Activated naive CD4-positive, alpha-beta T cell treated with anti-CD3 and anti-CD28 coated beads for 36 hours (primary cell): ENCODE measurements around the gene ZSWIM9. TPM values are rescaled to one million over a fixed set of nuclear protein-coding genes. Genes with fewer than 3 reads are reported as not detected.

Source experiments
- CTCF ChIA-PET: fragments of 350-600 bp; sonication (Branson Sonifier 250); formaldehyde crosslinking; loops from one replicate; lab custom pipeline; 2021; ENCODE audit warnings: antibody characterized with exemption; lab: Charles Lee
- DNase-seq: peaks from one replicate; pipeline ENCODE4 v3.0.0-alpha.2; 2020
- H3K27ac Mint-ChIP-seq: one replicate; pipeline ENCODE4 v1.8.0; 2021; ENCODE audit warnings: mild to moderate bottlenecking, mixed read lengths
- H3K27me3 Mint-ChIP-seq: one replicate; pipeline ENCODE4 v1.8.0; 2021; ENCODE audit warnings: low read depth, mixed read lengths
- H3K36me3 Mint-ChIP-seq: one replicate; pipeline ENCODE4 v1.8.0; 2021; ENCODE audit warnings: low read depth, mixed read lengths
- H3K4me1 Mint-ChIP-seq: one replicate; pipeline ENCODE4 v1.8.0; 2021; ENCODE audit warnings: low read depth, mixed read lengths
- H3K4me3 Mint-ChIP-seq: one replicate; pipeline ENCODE4 v1.8.0; 2021; ENCODE audit warnings: mild to moderate bottlenecking, moderate library complexity, mixed read lengths
- H3K9me3 Mint-ChIP-seq: one replicate; pipeline ENCODE4 v1.8.0; 2021; ENCODE audit warnings: mixed read lengths
- intact Hi-C: fragments of 100-400 bp; cut with micrococcal nuclease; formaldehyde crosslinking; loops from one replicate; pipeline ENCODE4 v1.15.1; 2023
- total RNA-seq, 2 experiments: library from RNA; stranded (reverse); gene quantifications; one replicate each; pipeline ENCODE4 v1.2.3, GENCODE V29; 2021

The ZSWIM9 gene
- 1 to 10 TPM; 6.1 to 6.7 TPM for total RNA-seq

- CTCF ChIA-PET = interaction anchor here (0.7 to 1.1 kb wide), 2 partner anchors 90 to 232 kb away, joined by 3 to 5 read pairs; no protein-coding TSS in a partner anchor
- no peaks in the 10 kb centered on the region for H3K27me3 Mint-ChIP-seq
- peaks cover 31% of the 10 kb centered on the region for H3K4me1 Mint-ChIP-seq
- intact Hi-C loops = loop anchor here (1.0 to 5.0 kb wide), 7 partner anchors 34 to 577 kb away; partner anchors contain the start of genes CARD8, CYTH2, GRWD1 and IZUMO1
- H3K36me3 Mint-ChIP-seq = peaks cover 18% of the 10 kb centered on the region
- H3K9me3 Mint-ChIP-seq = no peaks in the 10 kb centered on the region
- peak; percentile 93 for DNase-seq
- peak within 1 kb of the TSS; percentile 90 for H3K4me3 Mint-ChIP-seq
- H3K27ac Mint-ChIP-seq = peak within 1 kb of the TSS; percentile 97
Measured at GRCh38 chr19:48169939-48170803, at the start of gene ZSWIM9, which contains the start of gene LIG1. Gene ZSWIM9 (plus strand): TSS chr19:48170680. CDS start chr19:48171803, 1,123 bp downstream. Gene LIG1 (minus strand): TSS chr19:48170344. CDS start chr19:48165566, 4,778 bp downstream.

DNA sequence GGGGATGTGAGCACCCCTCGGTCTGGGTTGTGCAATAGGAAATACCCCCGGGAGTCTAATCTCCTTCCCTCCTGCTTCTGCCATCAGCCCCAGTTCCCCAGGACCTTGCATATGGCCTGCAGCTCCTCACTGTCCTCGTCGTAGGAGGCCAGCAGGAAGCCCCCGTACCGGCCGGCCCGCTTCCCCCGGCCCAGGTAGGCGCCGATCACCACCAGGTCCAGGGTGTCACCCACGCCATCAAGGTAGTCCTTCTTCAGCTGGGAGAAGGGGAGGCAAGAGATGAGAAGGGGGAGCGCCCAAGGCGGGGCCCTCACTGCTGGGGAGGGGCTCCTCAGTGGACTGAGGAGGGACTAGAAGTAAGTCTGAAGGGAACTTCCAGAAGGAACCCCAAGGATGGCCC, 49.4 kb upstream of the ZSWIM9 start:
- Mint-ChIP-seq H3K4me3 (no peak overlapping the region), H3K9me3 (no peaks in the 10 kb centered on the region), H3K36me3 (peaks cover 53% of the 10 kb centered on the region), H3K27me3 (no peaks in the 10 kb centered on the region), H3K27ac (no peak overlapping the region), H3K4me1 (peaks cover 16% of the 10 kb centered on the region)
- DNase-seq = no peak
- CTCF ChIA-PET = no interaction called here
- intact Hi-C loops = no loop called here

GRCh38 chr19:48121909-48122371, 48.5 kb upstream of the ZSWIM9 start:
- peak; percentile 31 for DNase-seq
- Mint-ChIP-seq H3K27ac (peak overlapping the region; percentile 39), H3K9me3 (no peaks in the 10 kb centered on the region), H3K4me3 (no peak overlapping the region), H3K36me3 (peaks cover 55% of the 10 kb centered on the region), H3K4me1 (peaks cover 16% of the 10 kb centered on the region), H3K27me3 (no peaks in the 10 kb centered on the region)
- intact Hi-C loops = no loop called here
- CTCF ChIA-PET = interaction anchor here (0.7 to 0.9 kb wide), 2 partner anchors 19 to 31 kb away, joined by 3 read pairs; no protein-coding TSS in a partner anchor

GRCh38 chr19:48122421-48122820, 48.1 kb upstream of the ZSWIM9 start:
- Mint-ChIP-seq H3K36me3 (peaks cover 57% of the 10 kb centered on the region), H3K9me3 (no peaks in the 10 kb centered on the region), H3K27ac (peak overlapping the region; percentile 39), H3K4me3 (no peak overlapping the region), H3K27me3 (no peaks in the 10 kb centered on the region), H3K4me1 (peaks cover 16% of the 10 kb centered on the region)
- intact Hi-C loops = no loop called here
- CTCF ChIA-PET = interaction anchor here (0.9 kb wide), 1 partner anchor 30 kb away, joined by 3 read pairs; no protein-coding TSS in a partner anchor
- DNase-seq = no peak

DNA sequence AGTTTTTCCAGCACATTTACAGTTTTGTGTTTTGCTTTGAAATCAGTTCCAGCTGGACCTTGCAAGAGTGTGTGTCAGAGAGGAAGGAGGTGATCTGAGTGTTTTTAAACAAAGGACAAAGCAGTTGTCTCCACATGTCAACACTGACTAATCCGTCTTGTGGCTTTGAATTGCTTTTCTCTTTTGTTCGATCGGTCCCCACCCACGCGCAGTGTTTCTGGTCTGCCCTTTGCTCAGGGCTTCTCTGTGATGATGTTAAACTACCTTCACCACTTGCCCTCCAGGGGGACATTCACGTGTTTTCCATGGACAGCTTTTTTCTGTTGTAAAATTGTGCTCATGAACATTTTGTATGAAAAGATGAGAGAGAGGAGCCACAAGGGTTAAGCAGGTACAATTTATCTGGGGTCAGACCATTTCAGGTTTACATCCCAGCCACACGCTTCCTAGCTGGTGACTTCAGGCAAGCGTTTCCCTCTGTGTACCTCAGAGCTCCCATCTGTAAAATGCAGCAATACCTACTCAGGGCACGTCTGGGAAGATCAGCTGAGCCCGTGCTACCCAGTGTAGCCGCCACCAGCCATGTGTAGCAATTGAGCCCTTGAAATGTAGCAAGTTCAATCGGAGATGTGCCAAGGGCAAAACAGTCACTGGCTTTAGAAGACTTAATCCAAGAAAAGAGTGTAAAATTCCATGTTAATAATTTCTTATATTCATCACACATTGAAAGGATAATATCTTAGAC, 46.4 kb upstream of the ZSWIM9 start:
- Mint-ChIP-seq H3K9me3 (no peaks in the 10 kb centered on the region), H3K4me3 (no peak overlapping the region), H3K4me1 (peaks cover 12% of the 10 kb centered on the region), H3K27ac (no peak overlapping the region), H3K27me3 (no peaks in the 10 kb centered on the region), H3K36me3 (peaks cover 63% of the 10 kb centered on the region)
- CTCF ChIA-PET = interaction anchor here (0.6 kb wide), 2 partner anchors 16 to 197 kb away, joined by 3 to 4 read pairs; no protein-coding TSS in a partner anchor
- intact Hi-C loops = no loop called here
- peak; percentile 34 for DNase-seq

- Mint-ChIP-seq H3K9me3 (no peaks in the 10 kb centered on the region), H3K27me3 (no peaks in the 10 kb centered on the region), H3K36me3 (peaks cover 66% of the 10 kb centered on the region), H3K4me3 (no peak overlapping the region), H3K4me1 (peaks cover 5% of the 10 kb centered on the region), H3K27ac (no peak overlapping the region)
- CTCF ChIA-PET = no interaction called here
- DNase-seq = no peak
- intact Hi-C loops = no loop called here
Measured at GRCh38 chr19:48127561-48127960, 42.9 kb upstream of the ZSWIM9 start.

GRCh38 chr19:48133094-48133493, 37.4 kb upstream of the ZSWIM9 start:
- no peaks in the 10 kb centered on the region for H3K4me1 Mint-ChIP-seq
- DNase-seq = no peak
- CTCF ChIA-PET = interaction anchor here (0.6 kb wide), 1 partner anchor 1470 kb away, joined by 3 read pairs; no protein-coding TSS in a partner anchor
- H3K27ac Mint-ChIP-seq = no peak overlapping the region
- H3K9me3 Mint-ChIP-seq = no peaks in the 10 kb centered on the region
- H3K27me3 Mint-ChIP-seq = no peaks in the 10 kb centered on the region
- H3K4me3 Mint-ChIP-seq = no peak overlapping the region
- intact Hi-C loops = no loop called here
- H3K36me3 Mint-ChIP-seq = peaks cover 46% of the 10 kb centered on the region

DNA sequence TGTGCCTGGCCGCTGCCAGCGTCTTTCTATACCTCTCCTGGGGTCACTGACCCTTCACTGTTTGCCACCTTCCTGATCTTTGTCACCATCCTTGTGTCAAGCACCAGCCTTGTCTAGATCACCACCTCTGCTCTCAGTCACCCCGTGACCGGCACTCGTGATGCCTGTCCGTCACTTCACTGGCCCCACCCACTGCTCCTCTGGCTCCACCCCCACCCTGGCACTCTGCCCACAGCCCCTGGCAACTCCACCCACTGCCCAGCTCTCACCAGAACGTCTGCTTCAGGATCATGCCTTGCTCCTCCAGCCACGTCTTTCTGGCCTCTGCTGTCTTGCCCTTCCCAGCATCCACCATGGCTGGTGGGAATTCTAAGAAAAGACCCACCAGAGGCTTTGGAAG, 35.1 kb upstream of the ZSWIM9 start:
- no peak overlapping the region for H3K4me3 Mint-ChIP-seq
- peaks cover 43% of the 10 kb centered on the region for H3K36me3 Mint-ChIP-seq
- no peaks in the 10 kb centered on the region for H3K4me1 Mint-ChIP-seq
- DNase-seq = peak; percentile 41
- H3K27me3 Mint-ChIP-seq = no peaks in the 10 kb centered on the region
- CTCF ChIA-PET = no interaction called here
- intact Hi-C loops = no loop called here
- no peaks in the 10 kb centered on the region for H3K9me3 Mint-ChIP-seq
- H3K27ac Mint-ChIP-seq = no peak overlapping the region

DNA sequence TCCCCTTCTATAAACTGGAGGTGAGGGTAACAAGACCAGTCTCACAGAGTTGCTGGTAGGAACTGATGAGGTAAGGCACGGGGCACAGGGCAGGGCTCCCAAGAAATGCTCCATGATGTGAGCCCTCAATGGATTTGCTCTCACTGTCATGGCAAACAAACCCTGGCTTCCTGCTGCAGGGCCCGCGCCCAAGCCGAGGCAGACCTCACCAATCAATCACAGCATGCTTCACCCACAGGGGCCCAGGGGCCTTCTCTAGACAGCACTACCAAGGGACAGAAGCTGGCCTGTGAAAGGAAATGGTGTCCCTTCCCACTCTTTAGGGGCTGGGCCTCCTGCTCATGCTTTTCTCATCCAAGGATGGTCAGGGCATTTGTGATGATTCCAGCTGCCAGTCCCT, 33.9 kb upstream of the ZSWIM9 start:
- H3K36me3 Mint-ChIP-seq = peaks cover 35% of the 10 kb centered on the region
- CTCF ChIA-PET = no interaction called here
- intact Hi-C loops = no loop called here

GRCh38 chr19:48137411-48137810, 33.1 kb upstream of the ZSWIM9 start:
- intact Hi-C loops = no loop called here
- H3K9me3 Mint-ChIP-seq = no peaks in the 10 kb centered on the region
- CTCF ChIA-PET = no interaction called here
- peaks cover 32% of the 10 kb centered on the region for H3K36me3 Mint-ChIP-seq
- no peak overlapping the region for H3K27ac Mint-ChIP-seq
- no peak overlapping the region for H3K4me3 Mint-ChIP-seq
- no peaks in the 10 kb centered on the region for H3K27me3 Mint-ChIP-seq
- no peaks in the 10 kb centered on the region for H3K4me1 Mint-ChIP-seq
- no peak for DNase-seq

More for the DNA sequence above, 33.9 kb upstream of the ZSWIM9 start:
- Mint-ChIP-seq H3K4me1 (no peaks in the 10 kb centered on the region), H3K9me3 (no peaks in the 10 kb centered on the region), H3K4me3 (no peak overlapping the region), H3K27me3 (no peaks in the 10 kb centered on the region), H3K27ac (no peak overlapping the region)
- no peak for DNase-seq

GRCh38 chr19:48139053-48139452, 31.4 kb upstream of the ZSWIM9 start:
- DNase-seq = no peak
- Mint-ChIP-seq H3K27ac (no peak overlapping the region), H3K36me3 (peaks cover 31% of the 10 kb centered on the region), H3K9me3 (no peaks in the 10 kb centered on the region), H3K27me3 (no peaks in the 10 kb centered on the region), H3K4me1 (no peaks in the 10 kb centered on the region), H3K4me3 (no peak overlapping the region)
- CTCF ChIA-PET = no interaction called here
- intact Hi-C loops = no loop called here

DNA sequence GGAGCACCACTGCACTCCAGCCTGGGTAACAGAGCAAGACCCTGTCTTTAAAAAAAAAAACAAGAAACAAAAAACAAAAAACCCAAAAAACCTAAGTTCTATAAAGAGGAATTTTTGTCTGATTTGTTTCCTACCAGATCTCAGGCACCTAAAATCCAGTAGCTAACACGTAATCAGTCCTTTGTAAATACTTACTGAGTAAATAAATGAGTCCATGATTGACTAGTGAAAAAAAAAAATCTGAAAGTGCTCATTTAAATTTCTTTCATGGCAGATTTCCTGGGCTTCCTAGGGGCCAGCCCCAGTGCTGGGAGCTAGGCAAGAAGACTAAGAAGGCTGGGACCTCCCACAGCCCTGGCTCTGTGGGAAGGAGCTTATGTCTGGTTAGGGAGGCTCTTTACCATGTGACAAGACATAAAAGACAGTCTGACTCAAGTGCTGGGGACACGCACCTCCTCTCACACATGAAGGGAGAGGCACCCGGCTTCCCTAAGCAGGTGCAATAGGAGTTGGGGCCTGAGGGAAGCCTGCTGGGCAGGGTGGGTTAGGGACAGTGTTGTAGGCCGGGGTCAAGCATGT, 22.8 kb upstream of the ZSWIM9 start:
- Mint-ChIP-seq H3K9me3 (no peaks in the 10 kb centered on the region), H3K4me1 (no peaks in the 10 kb centered on the region), H3K4me3 (no peak overlapping the region), H3K27me3 (no peaks in the 10 kb centered on the region), H3K36me3 (peaks cover 53% of the 10 kb centered on the region), H3K27ac (no peak overlapping the region)
- no peak for DNase-seq
- CTCF ChIA-PET = no interaction called here
- intact Hi-C loops = no loop called here
